Measurements from ENCODE around the gene RAD51D.

GRCh38 chr17:35132816-35133550 is 13.3 kb upstream of the RAD51D start:
- TF ChIP-seq CTCF (IDR thresholded peaks at IDR 0.05; ENCODE audit: poor library complexity, severe bottlenecking) (no peak), SMC3 (conservative IDR thresholded peaks at IDR 0.05; ENCODE audit: poor library complexity) (no peak), TAF1 (IDR thresholded peaks at IDR 0.05; ENCODE audit: low read depth) (no peak), REST (IDR thresholded peaks at IDR 0.05; ENCODE audit: borderline replicate concordance) (no peak), POLR2AphosphoS5 (IDR thresholded peaks at IDR 0.05) (no peak), EZH2 (IDR thresholded peaks at IDR 0.05; ENCODE audit: borderline replicate concordance, insufficient read depth, low read length, poor library complexity, severe bottlenecking) (no peak), EP300 (conservative IDR thresholded peaks at IDR 0.05; ENCODE audit: poor library complexity, severe bottlenecking) (no peak), RAD21 (conservative IDR thresholded peaks at IDR 0.05) (no peak)

Measured in neural cell (in vitro differentiated cells).